Sigmoid colon (tissue), 7 donors: ENCODE data around the gene TCFL5. TPM values are rescaled to one million over a fixed set of nuclear protein-coding genes. Genes with fewer than 3 reads are reported as not detected.

Source experiments
- DNase-seq: peaks from one replicate; pipeline ENCODE4 v3.0.0-alpha.2; 2019
- H3K27ac ChIP-seq, 4 donors: fragments of 200-600 bp; sonication (generic); one replicate each; pipeline ENCODE4 v1.5.1; 2016 to 2019; ENCODE audit warnings: mild to moderate bottlenecking in 1 of 4
- H3K27me3 ChIP-seq, 3 donors: fragments of 200-600 bp; sonication (generic); one replicate each; pipeline ENCODE4 v1.5.1; 2019; ENCODE audit warnings: mild to moderate bottlenecking in 1 of 3
- H3K36me3 ChIP-seq, 4 donors: fragments of 200-600 bp; sonication (generic); one replicate each; pipeline ENCODE4 v1.5.1; 2016 to 2019
- H3K4me1 ChIP-seq, 4 donors: fragments of 200-600 bp; sonication (generic); one replicate each; pipeline ENCODE4 v1.5.1; 2017 to 2019
- H3K4me3 ChIP-seq, 4 donors: fragments of 200-600 bp; sonication (generic); one replicate each; pipeline ENCODE4 v1.5.1; 2017 to 2019; ENCODE audit warnings: mild to moderate bottlenecking in 2 of 4, moderate library complexity in 1 of 4
- H3K9me3 ChIP-seq, 4 donors: fragments of 200-600 bp in 3 of 4; sonication (generic) in 3 of 4; one replicate each; pipeline versions ENCODE4 v1.5.1 to v1.6.1; 2013 to 2019
- CTCF ChIP-seq, 4 experiments: fragments of 450-650 bp in 3 of 4; fragments of 200-600 bp in 1 of 4; IDR thresholded peaks; one replicate each; pipeline ENCODE4 v1.5.1; 2016 to 2019; ENCODE audit warnings: antibody characterized with exemption in 4 of 4, mild to moderate bottlenecking in 3 of 4, moderate library complexity in 2 of 4
- EP300 ChIP-seq, 4 donors: sonication (generic); formaldehyde crosslinking; IDR thresholded peaks; one replicate each; pipeline ENCODE4 v1.6.1; 2017; ENCODE audit warnings: antibody characterized with exemption in 4 of 4
- POLR2A ChIP-seq, 2 donors: fragments of 450-650 bp; IDR thresholded peaks; one replicate each; pipeline ENCODE4 v1.6.1; 2016; ENCODE audit warnings: antibody characterized with exemption in 2 of 2, mild to moderate bottlenecking in 2 of 2, moderate library complexity in 2 of 2
- POLR2AphosphoS5 ChIP-seq, 4 donors: sonication (generic); formaldehyde crosslinking; IDR thresholded peaks; one replicate each; pipeline ENCODE4 v1.6.1; 2017; ENCODE audit warnings: antibody characterized with exemption in 4 of 4
- WGBS, 2 donors: extraction: QIAGEN DNeasy Blood & Tissue Kit; methylation state at CpG; one replicate each; pipeline ENCODE4 v1.1.7; 2013; 5-methylcytosine and 5-hydroxymethylcytosine counted together
- intact Hi-C: fragments of 100-400 bp; cut with DNase I; formaldehyde crosslinking; loops from one replicate; pipeline ENCODE4 v1.15.1; 2023
- polyA plus RNA-seq, 3 donors: library from polyadenylated mRNA; stranded (reverse); fragments of 200-250 nt; gene quantifications; one replicate each; pipeline ENCODE4 v1.2.3, GENCODE V29; 2013
- total RNA-seq, 4 donors: library from RNA; depleted of rRNA; stranded (reverse); fragments of >200 nt; gene quantifications; one replicate each; pipeline ENCODE4 v1.1.0, GENCODE V29; 2016
- donor health status: healthy with polysubstance abuse.
- donor health status: Bipolar disorder and iron deficiency.
- donor health status: healthy.

TCFL5 gene
- total and polyA plus RNA-seq, 7 donors = 2.3 to 16.9 (median 8.1) TPM

DNA sequence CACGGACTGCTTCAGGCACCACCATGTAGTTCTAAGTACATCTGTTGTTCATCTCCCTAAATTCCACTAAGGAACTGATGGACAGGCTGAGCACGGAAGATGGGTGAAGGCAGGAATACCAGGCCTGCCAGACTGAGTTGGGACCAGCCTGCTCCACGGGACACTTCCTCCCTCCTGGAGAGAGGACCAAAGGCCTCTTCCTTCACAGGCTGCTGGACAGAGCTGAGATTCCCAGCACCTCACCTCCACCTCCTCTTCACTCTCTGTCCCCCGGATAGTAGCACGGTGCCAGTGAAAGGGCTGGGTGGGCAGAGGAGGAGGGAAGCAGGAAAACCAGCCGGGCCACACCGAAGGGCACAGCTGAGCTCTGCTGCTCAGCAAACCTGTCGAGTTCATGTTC is 22.9 kb upstream of the TCFL5 start:
- TF ChIP-seq EP300 (IDR thresholded peaks at IDR 0.05) (no peak), POLR2A (IDR thresholded peaks at IDR 0.05) (no peak), POLR2AphosphoS5 (IDR thresholded peaks at IDR 0.05) (no peak), CTCF (IDR thresholded peaks at IDR 0.05) (no peak)
- intact Hi-C loops = no loop called here
- 77 to 83% methylated on average over 8 of the region's 8 CpGs for WGBS, 2 donors
- Histone ChIP-seq H3K36me3 (peaks cover 23 to 55% (median 30%) of the 10 kb centered on the region in 4 donors), H3K4me3 (no peak overlapping the region), H3K9me3 (no peaks in the 10 kb centered on the region), H3K4me1 (peaks cover 0 to 17% (median 13%) of the 10 kb centered on the region in 4 donors), H3K27ac (no peak overlapping the region), H3K27me3 (no peaks in the 10 kb centered on the region)
- DNase-seq = no peak

DNA sequence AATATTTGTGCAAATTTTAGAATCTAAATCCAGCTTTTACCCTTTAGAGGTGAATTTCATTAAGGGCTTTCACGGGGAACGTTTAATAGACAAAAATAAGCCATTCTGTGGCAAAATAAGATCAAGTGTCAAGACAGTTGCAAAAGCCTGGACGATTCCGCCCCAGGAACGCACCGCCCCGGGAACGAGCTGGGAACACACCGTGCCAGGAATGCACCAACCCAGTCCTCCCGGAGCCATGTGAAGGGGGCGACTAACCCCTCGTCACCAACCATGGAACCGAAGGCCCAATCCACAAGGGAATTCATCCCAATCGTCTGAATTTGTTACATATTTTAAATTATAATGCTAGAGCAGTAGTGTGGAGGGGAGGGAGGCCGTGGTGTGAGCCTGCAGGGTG is 20.8 kb upstream of the TCFL5 start:
- DNase-seq = no peak
- H3K4me1 ChIP-seq = peaks cover 0 to 13% (median 9%) of the 10 kb centered on the region in 4 donors
- intact Hi-C loops = no loop called here
- 93 to 94% methylated on average over 15 of the region's 15 CpGs for WGBS, 2 donors
- H3K4me3 ChIP-seq = no peak overlapping the region
- no peak overlapping the region for H3K27ac ChIP-seq
- peaks cover 7 to 34% (median 15%) of the 10 kb centered on the region in 4 donors for H3K36me3 ChIP-seq
- no peaks in the 10 kb centered on the region for H3K9me3 ChIP-seq
- no peak for TF ChIP-seq CTCF (IDR thresholded peaks at IDR 0.05)
- TF ChIP-seq EP300 (IDR thresholded peaks at IDR 0.05) = no peak
- no peak for TF ChIP-seq POLR2AphosphoS5 (IDR thresholded peaks at IDR 0.05)
- TF ChIP-seq POLR2A (IDR thresholded peaks at IDR 0.05) = no peak
- no peaks in the 10 kb centered on the region for H3K27me3 ChIP-seq

- WGBS, 2 donors = 95 to 96% methylated on average over 46 of the region's 46 CpGs
- intact Hi-C loops = no loop called here
- TF ChIP-seq POLR2A (IDR thresholded peaks at IDR 0.05) = no peak
- TF ChIP-seq EP300 (IDR thresholded peaks at IDR 0.05) = no peak
- TF ChIP-seq POLR2AphosphoS5 (IDR thresholded peaks at IDR 0.05) = no peak
- no peak for TF ChIP-seq CTCF (IDR thresholded peaks at IDR 0.05)
- Histone ChIP-seq H3K27ac (no peak overlapping the region), H3K27me3 (no peaks in the 10 kb centered on the region), H3K9me3 (no peaks in the 10 kb centered on the region), H3K4me3 (no peak overlapping the region), H3K36me3 (peaks cover 7 to 32% (median 15%) of the 10 kb centered on the region in 4 donors), H3K4me1 (peaks cover 0 to 13% (median 9%) of the 10 kb centered on the region in 4 donors)
- DNase-seq = no peak
Measured at GRCh38 chr20:62881662-62882395, 20.2 kb upstream of the TCFL5 start.

GRCh38 chr20:62880935-62881661 is 19.5 kb upstream of the TCFL5 start:
- intact Hi-C loops = no loop called here
- H3K9me3 ChIP-seq = no peaks in the 10 kb centered on the region
- TF ChIP-seq POLR2A (IDR thresholded peaks at IDR 0.05) (no peak), CTCF (IDR thresholded peaks at IDR 0.05) (no peak), POLR2AphosphoS5 (IDR thresholded peaks at IDR 0.05) (no peak), EP300 (IDR thresholded peaks at IDR 0.05) (no peak)
- DNase-seq = no peak
- no peak overlapping the region for H3K27ac ChIP-seq
- H3K4me1 ChIP-seq = peaks cover 0 to 17% (median 15%) of the 10 kb centered on the region in 4 donors
- H3K4me3 ChIP-seq = no peak overlapping the region
- 95% methylated on average over 45 of the region's 45 CpGs for WGBS, 2 donors
- H3K36me3 ChIP-seq = peaks cover 7 to 26% (median 15%) of the 10 kb centered on the region in 4 donors
- H3K27me3 ChIP-seq = no peaks in the 10 kb centered on the region
